ENCODE data around the gene PARD6G. TPM values are rescaled to one million over a fixed set of nuclear protein-coding genes. Genes with fewer than 3 reads are reported as not detected.
A peak's percentile ranks its signal among the peaks of the same experiment; 100 is the strongest.
"Not testable (repeated sequence)": the region's sequence is repeated elsewhere in the genome, so short reads cannot be mapped to it uniquely, and the experiment has no call there.

PARD6G gene
- total RNA-seq, 6 donors from 2014 or later: 1.4 to 6.1 (median 3.5) TPM

DNA sequence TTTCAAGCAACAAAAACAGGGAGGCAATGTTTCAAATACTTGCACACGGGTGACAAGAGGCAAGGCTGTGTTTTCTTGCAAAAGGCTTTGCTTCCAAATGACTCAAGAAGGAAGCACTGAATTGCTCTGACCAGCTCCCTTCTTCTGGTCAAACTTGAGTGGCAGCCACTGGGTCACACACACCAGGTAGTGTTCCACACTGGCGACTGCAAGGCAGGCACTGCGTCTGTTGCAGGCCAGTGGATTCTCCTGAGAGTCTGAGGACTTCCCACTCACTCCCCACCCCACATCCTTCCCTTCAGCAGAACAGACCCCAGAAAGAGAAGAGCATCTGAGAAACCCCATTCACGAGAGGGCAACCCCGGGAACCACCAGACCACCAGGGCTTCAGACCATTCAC lies 19.8 kb downstream of the PARD6G start:
- H3K9me3 ChIP-seq: no peaks in the 10 kb centered on the region
- TF ChIP-seq, protein P1, sequence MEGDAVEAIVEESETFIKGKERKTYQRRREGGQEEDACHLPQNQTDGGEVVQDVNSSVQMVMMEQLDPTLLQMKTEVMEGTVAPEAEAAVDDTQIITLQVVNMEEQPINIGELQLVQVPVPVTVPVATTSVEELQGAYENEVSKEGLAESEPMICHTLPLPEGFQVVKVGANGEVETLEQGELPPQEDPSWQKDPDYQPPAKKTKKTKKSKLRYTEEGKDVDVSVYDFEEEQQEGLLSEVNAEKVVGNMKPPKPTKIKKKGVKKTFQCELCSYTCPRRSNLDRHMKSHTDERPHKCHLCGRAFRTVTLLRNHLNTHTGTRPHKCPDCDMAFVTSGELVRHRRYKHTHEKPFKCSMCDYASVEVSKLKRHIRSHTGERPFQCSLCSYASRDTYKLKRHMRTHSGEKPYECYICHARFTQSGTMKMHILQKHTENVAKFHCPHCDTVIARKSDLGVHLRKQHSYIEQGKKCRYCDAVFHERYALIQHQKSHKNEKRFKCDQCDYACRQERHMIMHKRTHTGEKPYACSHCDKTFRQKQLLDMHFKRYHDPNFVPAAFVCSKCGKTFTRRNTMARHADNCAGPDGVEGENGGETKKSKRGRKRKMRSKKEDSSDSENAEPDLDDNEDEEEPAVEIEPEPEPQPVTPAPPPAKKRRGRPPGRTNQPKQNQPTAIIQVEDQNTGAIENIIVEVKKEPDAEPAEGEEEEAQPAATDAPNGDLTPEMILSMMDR (IDR thresholded peaks at IDR 0.05): no peak
- TF ChIP-seq EP300 (IDR thresholded peaks at IDR 0.05): no peak
- no peak for TF ChIP-seq POLR2A (IDR thresholded peaks at IDR 0.05)
- TF ChIP-seq POLR2AphosphoS5 (IDR thresholded peaks at IDR 0.05): no peak
- DNase-seq: no peak
- ATAC-seq (ENCODE audit: low FRiP score in 2 of 2): no peak
- H3K4me1 ChIP-seq: no peaks in the 10 kb centered on the region
- no peak overlapping the region for H3K4me3 ChIP-seq
- H3K27me3 ChIP-seq: no peaks in the 10 kb centered on the region
- H3K27ac ChIP-seq: no peak overlapping the region
- no peaks in the 10 kb centered on the region for H3K36me3 ChIP-seq
- 82 to 89% methylated on average over 5 of the region's 5 CpGs for WGBS, 2 donors

DNA sequence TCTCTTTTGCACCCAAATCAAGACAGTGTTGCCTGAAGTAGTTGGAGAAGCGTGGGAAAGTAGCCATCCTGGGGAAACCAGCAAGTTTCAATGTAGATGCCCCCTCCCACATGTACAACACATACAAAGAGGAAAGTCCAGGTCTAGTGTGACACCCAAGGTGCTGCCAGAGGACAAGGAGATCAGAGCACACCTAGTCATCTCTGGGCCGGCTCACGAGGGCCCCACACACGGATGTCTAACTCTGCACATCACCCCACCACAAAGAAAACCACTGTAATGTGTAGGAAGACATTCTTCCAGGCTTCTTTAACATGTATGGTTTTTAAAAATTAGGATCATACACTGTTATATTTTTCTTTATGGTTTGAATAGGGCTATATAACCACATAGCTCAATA lies 21.6 kb downstream of the PARD6G start:
- Histone ChIP-seq H3K9me3 (no peaks in the 10 kb centered on the region), H3K36me3 (no peaks in the 10 kb centered on the region), H3K27me3 (no peaks in the 10 kb centered on the region), H3K27ac (no peak overlapping the region), H3K4me1 (no peaks in the 10 kb centered on the region), H3K4me3 (no peak overlapping the region)
- ATAC-seq (ENCODE audit: low FRiP score in 2 of 2) (no peak), DNase-seq (no peak)
- WGBS, 2 donors: 70 to 82% methylated on average over 4 of the region's 4 CpGs
- TF ChIP-seq EP300 (IDR thresholded peaks at IDR 0.05) (no peak), POLR2AphosphoS5 (IDR thresholded peaks at IDR 0.05) (no peak), POLR2A (IDR thresholded peaks at IDR 0.05) (no peak)
- TF ChIP-seq, protein P1 (IDR thresholded peaks at IDR 0.05): no peak

DNA sequence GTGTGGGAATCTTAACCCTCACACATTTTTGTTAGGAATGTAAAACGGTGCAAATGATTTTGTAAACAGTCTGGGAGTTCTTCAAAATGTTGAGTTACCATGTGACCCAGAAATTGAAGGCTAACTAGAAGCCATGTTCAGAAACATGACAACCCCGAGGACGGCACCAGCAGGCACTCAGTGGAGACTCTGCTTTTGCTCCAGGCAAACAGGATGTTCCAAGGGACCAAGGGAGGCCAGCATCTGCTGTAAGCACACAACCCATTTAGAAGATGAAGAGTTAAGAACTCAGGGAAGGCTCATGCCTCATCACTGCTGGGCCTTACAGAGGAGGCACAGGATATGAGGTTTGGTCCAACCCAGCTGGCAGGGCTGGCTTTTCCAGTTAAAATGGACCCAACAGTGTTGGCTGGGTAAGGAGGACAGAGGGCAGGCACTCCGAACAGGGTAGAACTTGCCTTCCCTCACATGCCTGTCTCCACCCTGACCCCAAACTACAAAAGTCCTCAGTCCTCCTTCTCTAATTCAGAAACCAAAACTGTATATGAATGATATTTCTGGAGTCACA lies 23.6 kb downstream of the PARD6G start:
- no peak overlapping the region for H3K4me3 ChIP-seq
- H3K4me1 ChIP-seq: no peaks in the 10 kb centered on the region
- H3K27ac ChIP-seq: no peak overlapping the region
- H3K36me3 ChIP-seq: no peaks in the 10 kb centered on the region
- 61 to 63% methylated on average over 4 of the region's 4 CpGs for WGBS, 2 donors
- H3K27me3 ChIP-seq: no peaks in the 10 kb centered on the region
- no peak for ATAC-seq (ENCODE audit: low FRiP score in 2 of 2)
- TF ChIP-seq POLR2A (IDR thresholded peaks at IDR 0.05) (no peak), POLR2AphosphoS5 (IDR thresholded peaks at IDR 0.05) (no peak), EP300 (IDR thresholded peaks at IDR 0.05) (no peak)
- TF ChIP-seq, protein P1 (IDR thresholded peaks at IDR 0.05): no peak
- H3K9me3 ChIP-seq: no peaks in the 10 kb centered on the region
- no peak for DNase-seq

DNA sequence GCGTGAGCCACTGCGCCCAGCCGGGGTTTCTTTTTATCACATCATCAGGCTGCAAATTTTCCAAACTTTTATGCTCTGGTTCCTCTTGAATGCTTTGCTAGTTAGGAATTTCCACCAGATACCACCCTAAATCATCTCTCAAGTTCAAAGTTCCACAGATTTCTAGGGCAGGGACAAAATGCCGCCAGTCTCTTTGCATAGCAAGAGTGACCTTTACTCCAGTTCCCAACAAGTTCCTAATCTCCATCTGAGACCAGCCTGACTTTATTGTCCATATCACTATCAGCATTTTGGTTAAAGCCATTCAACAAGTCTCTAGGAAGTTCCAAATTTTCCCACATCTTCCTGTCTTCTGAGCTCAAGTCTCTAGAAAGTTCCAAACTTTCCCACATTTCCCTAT lies 27.8 kb downstream of the PARD6G start:
- DNase-seq; H3K9me3 ChIP-seq; H3K4me1 ChIP-seq; ATAC-seq (ENCODE audit: low FRiP score in 2 of 2); H3K27ac ChIP-seq; H3K36me3 ChIP-seq; H3K27me3 ChIP-seq; H3K4me3 ChIP-seq: not testable (repeated sequence)
- 95 to 98% methylated on average over 4 of the region's 4 CpGs for WGBS, 2 donors

DNA sequence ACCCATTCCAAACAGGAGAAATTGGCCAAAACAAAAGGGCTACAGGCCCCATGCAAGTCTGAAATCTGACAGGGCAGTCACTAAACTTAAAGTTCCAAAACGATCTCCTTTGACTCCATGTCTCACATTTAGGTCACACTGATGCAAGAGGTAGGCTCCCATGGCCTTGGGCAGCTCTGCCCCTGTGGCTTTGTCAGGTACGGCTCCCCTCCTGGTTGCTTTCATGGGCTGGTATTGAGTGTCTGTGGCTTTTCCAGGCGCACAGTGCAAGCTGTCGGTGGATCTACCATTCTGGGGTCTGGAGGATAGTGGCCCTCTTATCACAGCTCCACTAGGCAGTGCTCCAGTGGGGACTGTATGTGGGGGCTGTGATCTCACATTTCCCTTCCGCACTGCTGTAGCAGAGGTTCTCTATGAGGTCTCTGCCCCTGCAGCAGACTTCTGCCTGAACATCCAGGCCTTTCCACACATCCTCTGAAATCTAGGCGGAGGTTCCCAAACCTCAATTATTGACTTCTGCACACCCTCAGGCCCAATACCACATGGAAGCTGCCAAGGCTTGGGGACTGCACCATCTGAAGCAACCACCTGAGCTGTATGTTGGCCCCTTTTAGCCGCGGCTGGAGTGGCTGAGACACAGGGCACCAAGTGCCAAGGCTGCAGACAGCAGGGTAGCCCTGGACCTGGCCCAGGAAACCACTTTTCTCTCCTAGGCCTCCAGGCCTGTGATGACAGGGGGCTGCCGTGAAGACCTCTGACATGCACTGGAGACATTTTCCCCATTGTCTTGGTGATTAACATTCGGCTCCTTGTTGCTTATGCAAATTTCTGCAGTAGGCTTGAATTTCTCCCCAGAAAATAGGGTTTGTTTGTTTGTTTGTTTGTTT lies 28.7 kb downstream of the PARD6G start:
- ATAC-seq (ENCODE audit: low FRiP score in 2 of 2) (no peak), DNase-seq (peak in 1 of 2 donors; percentile 24)
- Histone ChIP-seq H3K9me3 (no peaks in the 10 kb centered on the region), H3K4me1 (no peaks in the 10 kb centered on the region), H3K4me3 (no peak overlapping the region), H3K27ac (no peak overlapping the region), H3K36me3 (no peaks in the 10 kb centered on the region), H3K27me3 (no peaks in the 10 kb centered on the region)
- no peak for TF ChIP-seq POLR2AphosphoS5 (IDR thresholded peaks at IDR 0.05)
- TF ChIP-seq POLR2A (IDR thresholded peaks at IDR 0.05): no peak
- TF ChIP-seq, protein P1 (IDR thresholded peaks at IDR 0.05): no peak
- no peak for TF ChIP-seq EP300 (IDR thresholded peaks at IDR 0.05)
- 91% methylated on average over 5 to 10 of the region's 10 CpGs for WGBS, 2 donors

Measured in upper lobe of left lung (tissue), 6 donors.